Heart left ventricle (tissue), 16 donors: Measurements from ENCODE around the gene NEMP1. TPM values are rescaled to one million over a fixed set of nuclear protein-coding genes. Genes with fewer than 3 reads are reported as not detected.

Source experiments
- ATAC-seq, 4 donors: fragments of 200-7000 bp; cut with Tn5 transposase; one replicate each; pipeline ENCODE4 v1.9.1; 2020 to 2022; ENCODE audit warnings: moderate library complexity in 4 of 4, mild to moderate bottlenecking in 3 of 4, moderate number of reproducible peaks in 1 of 4
- DNase-seq, 5 donors: peaks; one replicate each; pipeline ENCODE4 v3.0.0-alpha.2; 2020
- H3K27ac ChIP-seq, 12 donors: fragments of 200-600 bp; sonication (generic) in 4 of 12; one replicate each; pipeline versions ENCODE4 v1.5.0 to v1.8.0; 2016 to 2022; ENCODE audit warnings: mild to moderate bottlenecking in 2 of 12
- H3K27me3 ChIP-seq, 9 donors: fragments of 200-600 bp; sonication (generic) in 2 of 9; one replicate each; pipeline versions ENCODE4 v1.5.1 to v1.8.0; 2016 to 2022; ENCODE audit warnings: mild to moderate bottlenecking in 3 of 9
- H3K36me3 ChIP-seq, 9 donors: fragments of 200-600 bp; sonication (generic) in 2 of 9; one replicate each; pipeline versions ENCODE4 v1.5.0 to v1.8.0; 2018 to 2022; ENCODE audit warnings: mild to moderate bottlenecking in 2 of 9
- H3K4me1 ChIP-seq, 12 donors: fragments of 200-600 bp; sonication (generic) in 4 of 12; one replicate each; pipeline versions ENCODE4 v1.5.0 to v1.8.0; 2016 to 2022; ENCODE audit warnings: mild to moderate bottlenecking in 3 of 12
- H3K4me3 ChIP-seq, 12 donors: fragments of 200-600 bp; sonication (generic) in 4 of 12; one replicate each; pipeline versions ENCODE4 v1.5.0 to v1.8.0; 2017 to 2022; ENCODE audit warnings: mild to moderate bottlenecking in 9 of 12, moderate library complexity in 4 of 12
- H3K9me3 ChIP-seq, 12 donors: fragments of 200-600 bp; sonication (generic) in 4 of 12; one replicate each; pipeline versions ENCODE4 v1.5.0 to v1.8.0; 2016 to 2022; ENCODE audit warnings: mild to moderate bottlenecking in 1 of 12
- CTCF ChIP-seq, 12 donors: fragments of 200-600 bp; sonication (generic) in 4 of 12; IDR thresholded peaks; one replicate each; pipeline versions ENCODE4 v1.5.0 to v1.8.0; 2018 to 2022; ENCODE audit warnings: antibody characterized with exemption in 12 of 12, mild to moderate bottlenecking in 5 of 12
- POLR2A ChIP-seq, 2 donors: fragments of 450-650 bp; IDR thresholded peaks; one replicate each; pipeline ENCODE4 v1.6.1; 2017; ENCODE audit warnings: antibody characterized with exemption in 2 of 2, mild to moderate bottlenecking in 2 of 2, moderate library complexity in 2 of 2
- WGBS, 4 donors: extraction: QIAGEN DNeasy Blood & Tissue Kit in 2 of 4; methylation state at CpG; one replicate each; pipeline versions ENCODE4 v1.1.5 to v1.1.7; 2013 to 2018; 5-methylcytosine and 5-hydroxymethylcytosine counted together
- intact Hi-C, 10 donors: fragments of 100-400 bp; cut with DNase I; formaldehyde crosslinking; loops; one replicate each; pipeline versions ENCODE4 v1.11.1 to v1.14.2; 2022
- polyA plus RNA-seq, 2 donors: library from polyadenylated mRNA; stranded (reverse); fragments of 200-250 nt; gene quantifications; one replicate each; pipeline ENCODE4 v1.2.3, GENCODE V29; 2013
- total RNA-seq, 9 donors: library from RNA; depleted of rRNA in 2 of 9; stranded (reverse); fragments of >200 nt in 2 of 9; fragmentation: NEBNext Ultra II Directional in 3 of 9; extraction: Animal tissue kit (Norgen Biotek cat#: 25700) in 3 of 9; gene quantifications; one replicate each; pipeline versions ENCODE4 v1.1.0 to v1.2.4, GENCODE V29; 2016 to 2023
- donor health status: ischemic (EF 13 %, LVEDD 7.1; RV severe dilation, severe dysfunction).
- donor health status: healthy with polysubstance abuse.
- donor health status: DM: no; HTN: yes; CAD: no.
- donor health status: DM: no; HTN: no; CAD: no.
- donor health status: ischemic (EF 25% LVEDD 6.9; RV normal size, moderate dysfunction).
- donor health status: ischemic (EF 25% LVEDD 5.7; RV mildly dilated, moderate dysfunction).
- donor health status: healthy.
- donor health status: DM: yes; HTN: yes; CAD: no.
- donor health status: ischemic (EF 35%, LVEDD 5.7; RV mildly dilated, moderate dysfunction).
- donor health status: nonischemic (EF 11% LVEDD 7.7; RV severe dilation, severe dysfunction).
- donor health status: DM: yes; HTN: yes; CAD: no.
- donor health status: PGD.
- donor health status: ischemic (EF 29% LVEDD 5.4; RV normal size, mild dysfunction).
- donor health status: nonischemic (EF 23%, LVEDD 6.1; RV moderate dilation, normal function).

Gene NEMP1
- total and polyA plus RNA-seq, 11 donors, result 1.4 to 12.0 (median 3.5) TPM

GRCh38 chr12:57112492-57113294, 34.1 kb upstream of the NEMP1 start:
- no peaks in the 10 kb centered on the region for H3K9me3 ChIP-seq
- intact Hi-C loops, result loop anchor here (1.0 to 10.0 kb wide), 7 partner anchors 42 to 358 kb away; partner anchors contain the start of genes ZBTB39 (in 5 of the 10) and PRIM1 (in 1 of the 10)
- H3K27me3 ChIP-seq, result no peaks in the 10 kb centered on the region
- peaks cover 0 to 12% (median 4%) of the 10 kb centered on the region in 9 donors for H3K36me3 ChIP-seq
- H3K4me3 ChIP-seq, result peak overlapping the region in 10 of 12 donors; percentile 54 to 88 (median 68)
- H3K27ac ChIP-seq, result peak overlapping the region; percentile 86 to 100 (median 99)
- peaks cover 0 to 29% (median 17%) of the 10 kb centered on the region in 12 donors for H3K4me1 ChIP-seq
- ATAC-seq, result peak in 1 of 4 donors; percentile 73
- TF ChIP-seq CTCF (IDR thresholded peaks at IDR 0.05) (peak in 11 of 12 donors; percentile 29 to 92 (median 83)), POLR2A (IDR thresholded peaks at IDR 0.05) (peak in 1 of 2 donors; percentile 13)
- WGBS, 4 donors, result 58 to 70% (median 65%) methylated on average over 9 of the region's 9 CpGs
- no peak for DNase-seq

GRCh38 chr12:57111031-57111734, 32.6 kb upstream of the NEMP1 start, which contains the start of gene STAT6:
STAT6 (minus strand) TSS chr12:57111362; CDS start chr12:57108278, 3,084 bp downstream.
- H3K4me1 ChIP-seq, result peaks cover 0 to 39% (median 17%) of the 10 kb centered on the region in 12 donors
- H3K27ac ChIP-seq, result peak within 1 kb of the TSS; percentile 93 to 100 (median 99)
- WGBS, 4 donors, result 5 to 21% (median 15%) methylated on average over 11 to 13 of the region's 13 CpGs
- H3K27me3 ChIP-seq, result no peaks in the 10 kb centered on the region
- ATAC-seq (peak; percentile 70 to 86 (median 78)), DNase-seq (peak; percentile 86 to 87 (median 87))
- intact Hi-C loops, result loop anchor here in 7 of 10 donors (1.0 to 10.0 kb wide), 7 partner anchors 22 to 356 kb away; partner anchors contain the start of genes ZBTB39 (in 4 of the 7), NAB2 (in 2 of the 7), NEMP1 (in 1 of the 7) and PRIM1 (in 1 of the 7)
- peaks cover 0 to 28% (median 18%) of the 10 kb centered on the region in 9 donors for H3K36me3 ChIP-seq
- TF ChIP-seq CTCF (IDR thresholded peaks at IDR 0.05) (peak in 2 of 12 donors; percentile 24 to 36), POLR2A (IDR thresholded peaks at IDR 0.05) (peak in 1 of 2 donors; percentile 45)
- no peaks in the 10 kb centered on the region for H3K9me3 ChIP-seq
- H3K4me3 ChIP-seq, result peak within 1 kb of the TSS; percentile 21 to 88 (median 65)

- peaks cover 0 to 43% (median 17%) of the 10 kb centered on the region in 12 donors for H3K4me1 ChIP-seq
- DNase-seq (peak; percentile 70 to 85 (median 74)), ATAC-seq (peak; percentile 1 to 40 (median 24))
- peak overlapping the region; percentile 21 to 88 (median 65) for H3K4me3 ChIP-seq
- H3K27ac ChIP-seq, result peak overlapping the region; percentile 93 to 100 (median 99)
- TF ChIP-seq POLR2A (IDR thresholded peaks at IDR 0.05) (peak in 1 of 2 donors; percentile 26), CTCF (IDR thresholded peaks at IDR 0.05) (no peak)
- intact Hi-C loops, result loop anchor here in 7 of 10 donors (1.0 to 10.0 kb wide), 7 partner anchors 21 to 356 kb away; partner anchors contain the start of genes ZBTB39 (in 4 of the 7), NAB2 (in 3 of the 7), NEMP1 (in 1 of the 7) and PRIM1 (in 1 of the 7)
- H3K9me3 ChIP-seq, result no peaks in the 10 kb centered on the region
- peaks cover 0 to 36% (median 24%) of the 10 kb centered on the region in 9 donors for H3K36me3 ChIP-seq
- WGBS, 4 donors, result 5 to 12% (median 10%) methylated on average over 12 to 28 of the region's 28 CpGs
- H3K27me3 ChIP-seq, result no peaks in the 10 kb centered on the region
Observed at GRCh38 chr12:57110104-57111030, 31.8 kb upstream of the NEMP1 start.
